OCI-LY7 (cell line): ENCODE data around the gene CNTNAP5. TPM values are rescaled to one million over a fixed set of nuclear protein-coding genes. Genes with fewer than 3 reads are reported as not detected.

Experiments used
- BruUV-seq: library from RNA; stranded (reverse); fragments of 400-500 nt; replicated peaks from 2 replicates; lab custom pipeline; 2021; lab: Mats Ljungman, UMichigan
- CTCF ChIA-PET: fragments of 300-600 bp; sonication (Branson Sonifier 250); formaldehyde crosslinking; loops from one replicate; lab custom pipeline; 2022; ENCODE audit warnings: antibody characterized with exemption; ENCODE audit not compliant: unreplicated experiment; lab: Charles Lee
- POLR2A ChIA-PET: fragments of 300-600 bp; sonication (Branson Sonifier 250); formaldehyde crosslinking; loops from one replicate; lab custom pipeline; 2022; ENCODE audit warnings: antibody characterized with exemption; lab: Charles Lee
- DNase-seq: peaks from one replicate; pipeline ENCODE4 v3.0.0-alpha.2; 2015; ENCODE audit warnings: low spot score
- H2AFZ ChIP-seq: fragments of 200-600 bp; sonication (generic), shearing (Covaris generic); 2 replicates; pipeline ENCODE4 v1.6.1; 2014; ENCODE audit warnings: mild to moderate bottlenecking, antibody characterized with exemption, low read length, moderate library complexity
- H3K27ac ChIP-seq: fragments of 200-600 bp; sonication (generic); 2 replicates; pipeline ENCODE4 v1.5.1; 2014; ENCODE audit warnings: mixed run types, low read depth, mild to moderate bottlenecking, moderate library complexity, low read length, inconsistent platforms; ENCODE audit not compliant: poor library complexity, severe bottlenecking
- H3K36me3 ChIP-seq: fragments of 200-600 bp; sonication (generic); 2 replicates; pipeline ENCODE4 v1.6.1; 2014; ENCODE audit warnings: mild to moderate bottlenecking, antibody characterized with exemption, low read length, moderate library complexity, mixed read lengths; ENCODE audit not compliant: insufficient read depth
- H3K4me1 ChIP-seq: fragments of 200-600 bp; sonication (generic); 2 replicates; pipeline ENCODE4 v1.5.1; 2014; ENCODE audit warnings: mild to moderate bottlenecking, low read length; ENCODE audit not compliant: insufficient read depth, poor library complexity, severe bottlenecking
- H3K4me2 ChIP-seq: fragments of 200-600 bp; sonication (generic); 2 replicates; pipeline ENCODE4 v1.6.1; 2014; ENCODE audit warnings: mild to moderate bottlenecking, low read length
- H3K4me3 ChIP-seq: fragments of 200-600 bp; sonication (generic); 2 replicates; pipeline ENCODE4 v1.5.1; 2014; ENCODE audit warnings: mild to moderate bottlenecking, low read depth, low read length; ENCODE audit not compliant: poor library complexity, severe bottlenecking
- H3K79me2 ChIP-seq: fragments of 200-600 bp; sonication (generic); 2 replicates; pipeline ENCODE4 v1.6.1; 2016; ENCODE audit warnings: low read depth, mild to moderate bottlenecking, low read length, moderate library complexity, mixed read lengths; ENCODE audit not compliant: insufficient read depth
- H3K9me2 ChIP-seq: fragments of 200-600 bp; sonication (generic); 2 replicates; pipeline ENCODE4 v1.6.1; 2016; ENCODE audit warnings: mild to moderate bottlenecking, low read length, mixed read lengths; ENCODE audit not compliant: insufficient read depth
- H3K9me3 ChIP-seq: fragments of 200-600 bp; sonication (generic); 2 replicates; pipeline ENCODE4 v1.6.1; 2014; ENCODE audit warnings: mild to moderate bottlenecking, mixed run types, low read length, mixed read lengths
- H4K20me1 ChIP-seq: fragments of 200-600 bp; sonication (generic); 2 replicates; pipeline ENCODE4 v1.6.1; 2014; ENCODE audit warnings: mild to moderate bottlenecking, antibody characterized with exemption, low read length, moderate library complexity, mixed read lengths; ENCODE audit not compliant: insufficient read depth
- EZH2phosphoT487 ChIP-seq: fragments of 200-600 bp; sonication (generic); IDR thresholded peaks from 2 replicates; pipeline ENCODE4 v1.6.1; 2018; ENCODE audit warnings: low read depth, borderline replicate concordance, mild to moderate bottlenecking, mixed run types, antibody characterized with exemption, low read length, moderate library complexity, mixed read lengths
- intact Hi-C: fragments of 100-400 bp; cut with micrococcal nuclease; formaldehyde crosslinking; loops from one replicate; pipeline ENCODE4 v1.10.0; 2022; ENCODE audit not compliant: unreplicated experiment
- total RNA-seq, 2 experiments: library from RNA; depleted of rRNA in 1 of 2; stranded (reverse); fragments of >200 nt in 1 of 2; shearing (Covaris generic) in 1 of 2; gene quantifications; 2 replicates each; pipeline ENCODE4 v1.2.3, GENCODE V29; 2014 to 2022
- TF ChIP-seq, protein P1 (sequence below): fragments of 200-600 bp; sonication (generic); conservative IDR thresholded peaks from 2 replicates; pipeline ENCODE4 v1.5.1; 2014; ENCODE audit warnings: mild to moderate bottlenecking, antibody characterized with exemption, low read length, moderate library complexity, mixed read lengths

Gene CNTNAP5
- total RNA-seq, 2 experiments from 2014 or later, result not detected

DNA sequence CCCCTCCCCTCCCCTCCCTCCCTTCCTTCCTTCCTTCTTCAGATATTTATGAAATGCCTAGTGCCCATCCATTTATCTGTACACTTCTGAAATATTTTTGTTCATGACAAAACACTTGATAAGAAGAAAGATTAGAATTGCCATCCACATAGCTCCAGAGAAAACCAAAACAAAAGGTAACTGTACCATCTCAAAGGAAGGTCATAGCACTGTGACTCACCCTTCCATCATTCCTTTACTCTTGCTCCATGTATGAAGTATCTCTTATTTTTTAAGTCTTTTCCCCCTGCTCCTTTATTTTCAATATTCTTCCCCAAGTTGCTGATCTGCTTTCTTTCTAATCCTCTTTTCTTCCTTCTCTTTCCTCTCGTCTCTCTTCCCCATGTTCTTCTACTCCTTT lies 9.9 kb downstream of the CNTNAP5 start:
- H2AFZ ChIP-seq, result no peak overlapping the region
- H3K4me3 ChIP-seq, result no peak overlapping the region
- no peak overlapping the region for H3K27ac ChIP-seq
- POLR2A ChIA-PET, result interaction anchor here (0.6 kb wide), 2 partner anchors 12 to 13 kb away, joined by 3 to 4 read pairs; no protein-coding TSS in a partner anchor
- H3K4me2 ChIP-seq, result no peak overlapping the region
- no peaks in the 10 kb centered on the region for H4K20me1 ChIP-seq
- H3K4me1 ChIP-seq, result no peaks in the 10 kb centered on the region
- intact Hi-C loops, result no loop called here
- no TSS peak for BruUV-seq
- H3K36me3 ChIP-seq, result no peaks in the 10 kb centered on the region
- H3K79me2 ChIP-seq, result no peaks in the 10 kb centered on the region
- H3K9me3 ChIP-seq, result no peaks in the 10 kb centered on the region
- H3K9me2 ChIP-seq, result no peaks in the 10 kb centered on the region
- DNase-seq, result no peak
- TF ChIP-seq EZH2phosphoT487, result no peak
- TF ChIP-seq, protein P1, sequence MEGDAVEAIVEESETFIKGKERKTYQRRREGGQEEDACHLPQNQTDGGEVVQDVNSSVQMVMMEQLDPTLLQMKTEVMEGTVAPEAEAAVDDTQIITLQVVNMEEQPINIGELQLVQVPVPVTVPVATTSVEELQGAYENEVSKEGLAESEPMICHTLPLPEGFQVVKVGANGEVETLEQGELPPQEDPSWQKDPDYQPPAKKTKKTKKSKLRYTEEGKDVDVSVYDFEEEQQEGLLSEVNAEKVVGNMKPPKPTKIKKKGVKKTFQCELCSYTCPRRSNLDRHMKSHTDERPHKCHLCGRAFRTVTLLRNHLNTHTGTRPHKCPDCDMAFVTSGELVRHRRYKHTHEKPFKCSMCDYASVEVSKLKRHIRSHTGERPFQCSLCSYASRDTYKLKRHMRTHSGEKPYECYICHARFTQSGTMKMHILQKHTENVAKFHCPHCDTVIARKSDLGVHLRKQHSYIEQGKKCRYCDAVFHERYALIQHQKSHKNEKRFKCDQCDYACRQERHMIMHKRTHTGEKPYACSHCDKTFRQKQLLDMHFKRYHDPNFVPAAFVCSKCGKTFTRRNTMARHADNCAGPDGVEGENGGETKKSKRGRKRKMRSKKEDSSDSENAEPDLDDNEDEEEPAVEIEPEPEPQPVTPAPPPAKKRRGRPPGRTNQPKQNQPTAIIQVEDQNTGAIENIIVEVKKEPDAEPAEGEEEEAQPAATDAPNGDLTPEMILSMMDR, result no peak
- CTCF ChIA-PET, result no interaction called here

DNA sequence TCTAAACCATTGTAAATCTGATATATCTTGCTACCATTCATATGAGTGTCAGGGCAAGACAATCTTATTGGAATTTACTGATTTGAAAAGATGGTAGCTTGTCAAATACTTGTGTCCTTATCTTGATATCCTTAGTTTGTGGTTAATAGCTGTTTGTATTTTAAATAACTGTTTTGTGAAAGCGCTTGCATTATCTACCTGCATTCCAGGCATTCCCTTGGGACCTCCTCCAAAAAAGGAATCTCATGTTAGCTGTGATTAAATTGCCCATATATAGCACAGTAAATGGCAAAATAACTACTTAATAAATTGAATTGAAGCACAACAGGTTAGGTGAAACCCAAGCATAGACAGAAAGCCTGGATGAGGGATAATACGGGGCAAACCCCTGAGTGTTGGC lies 13.9 kb downstream of the CNTNAP5 start:
- H3K36me3 ChIP-seq, result no peaks in the 10 kb centered on the region
- no peaks in the 10 kb centered on the region for H4K20me1 ChIP-seq
- ChIA-PET CTCF (no interaction called here), POLR2A (no interaction called here)
- no peak overlapping the region for H3K4me2 ChIP-seq
- no peaks in the 10 kb centered on the region for H3K9me3 ChIP-seq
- no peaks in the 10 kb centered on the region for H3K79me2 ChIP-seq
- no peak overlapping the region for H3K4me3 ChIP-seq
- H3K4me1 ChIP-seq, result no peaks in the 10 kb centered on the region
- DNase-seq, result no peak
- TF ChIP-seq, protein P1, result no peak
- no peak for TF ChIP-seq EZH2phosphoT487
- no peak overlapping the region for H2AFZ ChIP-seq
- no peaks in the 10 kb centered on the region for H3K9me2 ChIP-seq
- BruUV-seq, result no TSS peak
- intact Hi-C loops, result no loop called here
- H3K27ac ChIP-seq, result no peak overlapping the region

DNA sequence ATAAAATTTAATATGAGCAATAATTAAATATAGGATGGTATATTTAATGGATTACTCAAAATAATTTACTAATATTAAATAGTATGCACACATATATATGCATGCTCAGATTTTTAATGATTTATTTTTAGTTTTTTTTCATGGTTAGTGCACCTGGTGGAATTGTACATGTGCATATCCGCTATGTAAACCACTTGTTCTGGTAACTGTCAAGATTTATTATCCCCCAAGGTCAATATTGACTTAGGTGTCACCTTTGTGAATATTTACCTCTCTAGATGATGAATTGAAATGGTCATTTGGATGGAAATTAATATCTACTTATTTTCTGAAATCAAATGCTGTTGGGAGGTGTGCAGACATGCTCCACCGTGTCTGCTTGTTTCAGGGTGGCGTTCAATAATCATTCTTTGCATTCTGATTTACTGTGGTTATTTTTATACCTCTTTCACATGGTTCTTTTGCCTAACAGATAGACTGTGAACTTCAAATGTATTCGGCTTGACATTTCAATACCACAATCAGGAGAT lies 14.7 kb downstream of the CNTNAP5 start:
- POLR2A ChIA-PET, result no interaction called here
- H3K9me3 ChIP-seq, result no peaks in the 10 kb centered on the region
- BruUV-seq, result no TSS peak
- no peak for DNase-seq
- CTCF ChIA-PET, result no interaction called here
- intact Hi-C loops, result no loop called here
- H3K27ac ChIP-seq, result no peak overlapping the region
- H3K4me2 ChIP-seq, result no peak overlapping the region
- H4K20me1 ChIP-seq, result no peaks in the 10 kb centered on the region
- no peak overlapping the region for H3K4me3 ChIP-seq
- no peaks in the 10 kb centered on the region for H3K9me2 ChIP-seq
- H3K4me1 ChIP-seq, result no peaks in the 10 kb centered on the region
- TF ChIP-seq EZH2phosphoT487, result no peak
- TF ChIP-seq, protein P1, result no peak
- no peaks in the 10 kb centered on the region for H3K36me3 ChIP-seq
- H3K79me2 ChIP-seq, result no peaks in the 10 kb centered on the region
- H2AFZ ChIP-seq, result no peak overlapping the region
